HEK293 (cell line): ENCODE results near the gene CASP12.

Source experiments
- CTCF ChIA-PET: fragments of 350-600 bp; formaldehyde crosslinking; extraction: SDS; loops from one replicate; lab custom pipeline; 2021; ENCODE audit warnings: antibody characterized with exemption; lab: Yijun Ruan, JAX
- POLR2A ChIA-PET: fragments of 300-600 bp; formaldehyde crosslinking; extraction: SDS; loops from one replicate; lab custom pipeline; 2020; ENCODE audit warnings: antibody characterized with exemption, inconsistent platforms; lab: Yijun Ruan, JAX
- H3K27ac ChIP-seq: fragments of 200-500 bp; sonication (Bioruptor generic); 2 replicates; pipeline ENCODE4 v1.5.1; 2014; ENCODE audit warnings: low read depth, low read length, control low read depth, inconsistent platforms; ENCODE audit errors: extremely low read depth
- H3K36me3 ChIP-seq, 2 experiments: fragments of 200-500 bp in 1 of 2; sonication (Bioruptor generic) in 1 of 2; 1 replicate in 1 of 2; 2 replicates in 1 of 2; pipeline ENCODE4 v1.5.1; 2014 to 2017; ENCODE audit warnings: inconsistent platforms in 2 of 2, low read length in 2 of 2; ENCODE audit not compliant: control insufficient read depth in 2 of 2, insufficient read depth in 1 of 2
- H3K4me1 ChIP-seq: fragments of 200-500 bp; sonication (Bioruptor generic); 2 replicates; pipeline ENCODE4 v1.5.1; 2014; ENCODE audit warnings: mild to moderate bottlenecking, low read length, inconsistent platforms; ENCODE audit not compliant: control insufficient read depth, insufficient read depth
- H3K4me3 ChIP-seq: 2 replicates; pipeline ENCODE4 v1.5.1; 2011; ENCODE audit warnings: low read depth, mild to moderate bottlenecking, control low read depth, low read length, moderate library complexity
- H3K9me3 ChIP-seq: fragments of 200-500 bp; sonication (Bioruptor generic); 2 replicates; pipeline ENCODE4 v1.5.1; 2014; ENCODE audit warnings: low read depth, low read length, inconsistent platforms; ENCODE audit not compliant: control insufficient read depth, insufficient read depth
- BCL11A ChIP-seq: fragments of 450-650 bp; formaldehyde crosslinking; IDR thresholded peaks from 2 replicates; pipeline ENCODE4 v1.5.1; 2016; ENCODE audit warnings: low read depth, missing biosample characterization, missing genetic modification characterization
- KLF1 ChIP-seq: fragments of 450-650 bp; formaldehyde crosslinking; IDR thresholded peaks from 2 replicates; pipeline ENCODE4 v1.5.1; 2016; ENCODE audit warnings: missing biosample characterization, missing genetic modification characterization
- KLF17 ChIP-seq: fragments of 450-650 bp; formaldehyde crosslinking; IDR thresholded peaks from 2 replicates; pipeline ENCODE4 v1.5.1; 2016; ENCODE audit warnings: missing biosample characterization, missing genetic modification characterization
- SP3 ChIP-seq: fragments of 450-650 bp; formaldehyde crosslinking; IDR thresholded peaks from 2 replicates; pipeline ENCODE4 v1.5.1; 2016; ENCODE audit warnings: missing biosample characterization, missing genetic modification characterization
- ZIC2 ChIP-seq: fragments of 450-650 bp; formaldehyde crosslinking; IDR thresholded peaks from 2 replicates; pipeline ENCODE4 v1.5.1; 2016; ENCODE audit warnings: missing biosample characterization, missing genetic modification characterization
- ZNF202 ChIP-seq: fragments of 450-650 bp; formaldehyde crosslinking; IDR thresholded peaks from 2 replicates; pipeline ENCODE4 v1.5.1; 2016; ENCODE audit warnings: missing biosample characterization, missing genetic modification characterization, borderline replicate concordance
- ZNF24 ChIP-seq: fragments of 450-650 bp; formaldehyde crosslinking; IDR thresholded peaks from 2 replicates; pipeline ENCODE4 v1.5.1; 2016; ENCODE audit warnings: missing biosample characterization, missing genetic modification characterization
- ZNF311 ChIP-seq: fragments of 450-650 bp; formaldehyde crosslinking; IDR thresholded peaks from 2 replicates; pipeline ENCODE4 v1.5.1; 2017; ENCODE audit warnings: missing biosample characterization, missing genetic modification characterization, borderline replicate concordance
- ZNF362 ChIP-seq: fragments of 450-650 bp; formaldehyde crosslinking; IDR thresholded peaks from 2 replicates; pipeline ENCODE4 v1.5.1; 2016; ENCODE audit warnings: missing biosample characterization, missing genetic modification characterization
- ZNF561 ChIP-seq: fragments of 450-650 bp; IDR thresholded peaks from 2 replicates; pipeline ENCODE4 v1.5.1; 2018; ENCODE audit warnings: missing biosample characterization, missing genetic modification characterization, borderline replicate concordance
- ZNF571 ChIP-seq: fragments of 450-650 bp; formaldehyde crosslinking; IDR thresholded peaks from 2 replicates; pipeline ENCODE4 v1.5.0; 2017; ENCODE audit warnings: missing biosample characterization, missing genetic modification characterization
- ZNF623 ChIP-seq: fragments of 450-650 bp; formaldehyde crosslinking; IDR thresholded peaks from 2 replicates; pipeline ENCODE4 v1.5.1; 2016; ENCODE audit warnings: missing biosample characterization, missing genetic modification characterization
- ZNF830 ChIP-seq: fragments of 450-650 bp; IDR thresholded peaks from 2 replicates; pipeline ENCODE4 v1.5.0; 2018; ENCODE audit warnings: missing biosample characterization, missing genetic modification characterization, low read depth, mild to moderate bottlenecking, moderate library complexity
- TF ChIP-seq, protein P1 (sequence below): fragments of 450-650 bp; formaldehyde crosslinking; IDR thresholded peaks from 2 replicates; pipeline ENCODE4 v1.5.1; 2016; ENCODE audit warnings: missing biosample characterization, missing genetic modification characterization
- TF ChIP-seq, protein P2 (sequence below): fragments of 450-650 bp; formaldehyde crosslinking; IDR thresholded peaks from 2 replicates; pipeline ENCODE4 v1.5.1; 2016; ENCODE audit warnings: missing biosample characterization, missing genetic modification characterization, borderline replicate concordance

Gene CASP12

DNA sequence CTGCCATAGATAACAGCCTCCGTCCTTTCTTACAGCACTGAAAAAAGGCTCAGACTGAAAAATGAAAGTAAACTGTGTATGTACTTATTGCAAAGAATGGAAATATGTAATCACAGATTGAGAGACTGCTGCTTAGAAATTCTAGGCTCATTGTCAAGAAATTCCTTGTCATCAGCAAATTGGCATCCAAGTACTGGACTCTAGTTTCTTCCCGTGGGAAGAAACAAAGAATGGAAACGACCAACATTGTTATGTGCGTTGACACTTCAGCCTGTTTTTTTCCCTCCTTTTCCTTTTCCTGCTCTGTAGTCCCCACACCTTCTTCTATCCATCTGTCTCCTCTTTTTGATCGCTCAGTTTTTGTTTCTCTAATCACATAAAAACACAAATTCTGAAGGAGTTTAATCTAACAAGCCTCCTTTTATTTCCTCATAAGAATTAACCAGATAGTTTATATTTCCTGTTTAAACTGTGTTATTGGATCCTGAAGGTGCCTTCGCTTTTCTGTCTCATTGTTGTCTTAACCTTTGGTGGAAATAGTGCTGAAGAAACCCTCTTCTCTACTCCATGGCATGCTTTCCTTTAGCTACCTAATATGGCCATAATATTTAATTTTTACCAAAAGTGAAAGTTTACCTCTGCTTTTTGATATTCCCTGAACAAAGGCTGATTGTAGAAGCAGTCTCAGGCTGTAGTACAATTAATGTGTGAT lies 20.0 kb upstream of the CASP12 start:
- Histone ChIP-seq H3K4me3 (no peak overlapping the region), H3K4me1 (no peaks in the 10 kb centered on the region), H3K36me3 (no peaks in the 10 kb centered on the region), H3K9me3 (no peaks in the 10 kb centered on the region), H3K27ac (no peak overlapping the region)
- POLR2A ChIA-PET = no interaction called here
- CTCF ChIA-PET = no interaction called here
- TF ChIP-seq SP3 (tag by site-specific recombination) (no peak), ZNF362 (tag by site-specific recombination) (no peak), ZNF561 (tag by site-specific recombination) (no peak), KLF1 (tag by site-specific recombination) (no peak)
- TF ChIP-seq, protein P1, sequence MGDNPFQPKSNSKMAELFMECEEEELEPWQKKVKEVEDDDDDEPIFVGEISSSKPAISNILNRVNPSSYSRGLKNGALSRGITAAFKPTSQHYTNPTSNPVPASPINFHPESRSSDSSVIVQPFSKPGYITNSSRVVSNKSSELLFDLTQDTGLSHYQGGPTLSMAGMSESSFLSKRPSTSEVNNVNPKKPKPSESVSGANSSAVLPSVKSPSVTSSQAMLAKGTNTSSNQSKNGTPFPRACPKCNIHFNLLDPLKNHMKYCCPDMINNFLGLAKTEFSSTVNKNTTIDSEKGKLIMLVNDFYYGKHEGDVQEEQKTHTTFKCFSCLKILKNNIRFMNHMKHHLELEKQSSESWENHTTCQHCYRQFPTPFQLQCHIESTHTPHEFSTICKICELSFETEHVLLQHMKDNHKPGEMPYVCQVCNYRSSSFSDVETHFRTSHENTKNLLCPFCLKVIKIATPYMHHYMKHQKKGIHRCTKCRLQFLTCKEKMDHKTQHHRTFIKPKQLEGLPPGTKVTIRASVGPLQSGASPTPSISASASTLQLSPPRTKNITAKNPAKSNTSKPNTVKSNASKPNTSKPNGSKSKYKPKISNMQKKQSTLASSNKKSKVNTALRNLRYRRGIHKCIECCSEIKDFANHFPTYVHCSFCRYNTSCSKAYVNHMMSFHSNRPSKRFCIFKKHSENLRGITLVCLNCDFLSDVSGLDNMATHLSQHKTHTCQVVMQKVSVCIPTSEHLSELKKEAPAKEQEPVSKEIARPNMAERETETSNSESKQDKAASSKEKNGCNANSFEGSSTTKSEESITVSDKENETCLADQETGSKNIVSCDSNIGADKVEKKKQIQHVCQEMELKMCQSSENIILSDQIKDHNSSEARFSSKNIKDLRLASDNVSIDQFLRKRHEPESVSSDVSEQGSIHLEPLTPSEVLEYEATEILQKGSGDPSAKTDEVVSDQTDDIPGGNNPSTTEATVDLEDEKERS (tag by site-specific recombination) = no peak

- H3K27ac ChIP-seq = no peak overlapping the region
- H3K36me3 ChIP-seq = no peaks in the 10 kb centered on the region
- no peak overlapping the region for H3K4me3 ChIP-seq
- H3K9me3 ChIP-seq = no peaks in the 10 kb centered on the region
- H3K4me1 ChIP-seq = no peaks in the 10 kb centered on the region
- CTCF ChIA-PET = interaction anchor here (0.7 to 0.8 kb wide), 2 partner anchors 29 to 369 kb away, joined by 3 to 6 read pairs; no protein-coding TSS in a partner anchor
- POLR2A ChIA-PET = no interaction called here
- TF ChIP-seq ZNF571 (tag by site-specific recombination) (no peak), BCL11A (tag by site-specific recombination) (no peak), ZNF202 (tag by site-specific recombination) (no peak), KLF1 (tag by site-specific recombination) (no peak), ZNF24 (tag by site-specific recombination) (no peak)
Observed at GRCh38 chr11:104917271-104918112, 19.2 kb upstream of the CASP12 start.

DNA sequence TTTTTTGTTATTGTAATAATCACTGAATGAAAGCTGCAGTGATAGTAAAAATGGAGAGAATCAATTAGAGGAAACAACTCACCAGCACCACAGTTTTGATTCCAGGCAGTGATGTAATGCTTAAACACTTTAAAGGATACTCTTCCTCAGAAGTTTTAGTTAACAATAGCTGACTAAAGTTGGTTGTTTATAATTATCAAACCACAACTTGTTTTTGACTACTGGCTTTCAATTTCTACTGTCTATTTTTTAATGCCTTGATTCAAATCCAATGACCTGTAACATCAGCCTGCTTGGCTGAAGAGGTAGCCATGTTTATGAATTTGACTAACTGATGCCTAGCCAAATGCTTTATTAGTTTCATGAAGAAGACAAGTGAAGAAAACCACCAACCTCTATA lies 18.2 kb upstream of the CASP12 start:
- CTCF ChIA-PET = interaction anchor here (0.6 kb wide), 1 partner anchor 11 kb away, joined by 3 read pairs; no protein-coding TSS in a partner anchor
- TF ChIP-seq ZNF311 (no peak), ZNF830 (no peak), KLF17 (no peak), ZNF623 (tag by site-specific recombination) (no peak), ZIC2 (tag by site-specific recombination) (no peak)
- TF ChIP-seq, protein P2, sequence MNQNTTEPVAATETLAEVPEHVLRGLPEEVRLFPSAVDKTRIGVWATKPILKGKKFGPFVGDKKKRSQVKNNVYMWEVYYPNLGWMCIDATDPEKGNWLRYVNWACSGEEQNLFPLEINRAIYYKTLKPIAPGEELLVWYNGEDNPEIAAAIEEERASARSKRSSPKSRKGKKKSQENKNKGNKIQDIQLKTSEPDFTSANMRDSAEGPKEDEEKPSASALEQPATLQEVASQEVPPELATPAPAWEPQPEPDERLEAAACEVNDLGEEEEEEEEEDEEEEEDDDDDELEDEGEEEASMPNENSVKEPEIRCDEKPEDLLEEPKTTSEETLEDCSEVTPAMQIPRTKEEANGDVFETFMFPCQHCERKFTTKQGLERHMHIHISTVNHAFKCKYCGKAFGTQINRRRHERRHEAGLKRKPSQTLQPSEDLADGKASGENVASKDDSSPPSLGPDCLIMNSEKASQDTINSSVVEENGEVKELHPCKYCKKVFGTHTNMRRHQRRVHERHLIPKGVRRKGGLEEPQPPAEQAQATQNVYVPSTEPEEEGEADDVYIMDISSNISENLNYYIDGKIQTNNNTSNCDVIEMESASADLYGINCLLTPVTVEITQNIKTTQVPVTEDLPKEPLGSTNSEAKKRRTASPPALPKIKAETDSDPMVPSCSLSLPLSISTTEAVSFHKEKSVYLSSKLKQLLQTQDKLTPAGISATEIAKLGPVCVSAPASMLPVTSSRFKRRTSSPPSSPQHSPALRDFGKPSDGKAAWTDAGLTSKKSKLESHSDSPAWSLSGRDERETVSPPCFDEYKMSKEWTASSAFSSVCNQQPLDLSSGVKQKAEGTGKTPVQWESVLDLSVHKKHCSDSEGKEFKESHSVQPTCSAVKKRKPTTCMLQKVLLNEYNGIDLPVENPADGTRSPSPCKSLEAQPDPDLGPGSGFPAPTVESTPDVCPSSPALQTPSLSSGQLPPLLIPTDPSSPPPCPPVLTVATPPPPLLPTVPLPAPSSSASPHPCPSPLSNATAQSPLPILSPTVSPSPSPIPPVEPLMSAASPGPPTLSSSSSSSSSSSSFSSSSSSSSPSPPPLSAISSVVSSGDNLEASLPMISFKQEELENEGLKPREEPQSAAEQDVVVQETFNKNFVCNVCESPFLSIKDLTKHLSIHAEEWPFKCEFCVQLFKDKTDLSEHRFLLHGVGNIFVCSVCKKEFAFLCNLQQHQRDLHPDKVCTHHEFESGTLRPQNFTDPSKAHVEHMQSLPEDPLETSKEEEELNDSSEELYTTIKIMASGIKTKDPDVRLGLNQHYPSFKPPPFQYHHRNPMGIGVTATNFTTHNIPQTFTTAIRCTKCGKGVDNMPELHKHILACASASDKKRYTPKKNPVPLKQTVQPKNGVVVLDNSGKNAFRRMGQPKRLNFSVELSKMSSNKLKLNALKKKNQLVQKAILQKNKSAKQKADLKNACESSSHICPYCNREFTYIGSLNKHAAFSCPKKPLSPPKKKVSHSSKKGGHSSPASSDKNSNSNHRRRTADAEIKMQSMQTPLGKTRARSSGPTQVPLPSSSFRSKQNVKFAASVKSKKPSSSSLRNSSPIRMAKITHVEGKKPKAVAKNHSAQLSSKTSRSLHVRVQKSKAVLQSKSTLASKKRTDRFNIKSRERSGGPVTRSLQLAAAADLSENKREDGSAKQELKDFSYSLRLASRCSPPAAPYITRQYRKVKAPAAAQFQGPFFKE (tag by site-specific recombination) = no peak

More for the DNA sequence above, 18.2 kb upstream of the CASP12 start:
- H3K27ac ChIP-seq = no peak overlapping the region
- H3K4me1 ChIP-seq = no peaks in the 10 kb centered on the region
- no peaks in the 10 kb centered on the region for H3K36me3 ChIP-seq
- no peaks in the 10 kb centered on the region for H3K9me3 ChIP-seq
- no peak overlapping the region for H3K4me3 ChIP-seq
- POLR2A ChIA-PET = no interaction called here
